Measurements from ENCODE around the gene KIAA2012. TPM values are rescaled to one million over a fixed set of nuclear protein-coding genes. Genes with fewer than 3 reads are reported as not detected.

Gene KIAA2012
- polyA plus RNA-seq, 2 donors, result not detected

DNA sequence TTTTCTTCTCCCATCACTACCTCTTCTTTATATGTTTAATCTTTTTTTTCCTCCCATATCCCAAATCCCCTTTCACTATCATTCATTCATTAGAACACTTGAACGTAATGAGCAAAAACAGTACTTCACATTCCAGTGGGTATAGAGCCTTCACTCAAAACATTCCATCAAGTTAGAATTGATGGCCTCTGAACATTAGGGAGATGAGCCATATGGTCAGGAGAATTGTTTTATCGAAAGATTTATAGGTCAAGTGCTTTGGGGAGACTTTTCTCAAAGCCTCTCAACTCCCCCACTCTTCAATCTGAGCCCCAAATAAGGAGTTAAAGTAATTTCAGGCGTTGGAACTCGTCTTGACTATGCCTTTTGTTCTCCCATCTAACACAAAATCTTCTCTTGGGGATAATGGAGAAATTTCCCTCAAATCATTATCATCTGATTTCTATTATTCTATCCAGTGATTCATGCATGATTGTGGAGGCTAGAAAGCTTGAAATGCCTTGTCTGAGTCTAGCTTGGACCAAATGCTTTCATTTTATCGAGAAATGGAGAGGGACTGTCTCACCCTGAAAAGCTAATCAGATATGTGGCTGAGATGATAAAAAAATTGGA is 79.2 kb downstream of the KIAA2012 start:
- Histone ChIP-seq H3K27me3 (ENCODE audit: control insufficient read depth in 1 of 2, insufficient read depth in 2 of 2, low read length in 2 of 2) (no peaks in the 10 kb centered on the region), H3K4me1 (ENCODE audit: control insufficient read depth in 2 of 2, insufficient read depth in 2 of 2, low read length in 1 of 2) (peaks cover 0 to 4% of the 10 kb centered on the region in 2 donors), H3K27ac (ENCODE audit: low read depth in 2 of 2, low read length in 1 of 2) (no peak overlapping the region), H3K9me3 (ENCODE audit: control insufficient read depth in 2 of 2, insufficient read depth in 1 of 2, low read depth in 1 of 2, low read length in 1 of 2) (no peaks in the 10 kb centered on the region), H3K4me3 (ENCODE audit: low read depth in 1 of 2, low read length in 2 of 2) (no peak overlapping the region), H3K36me3 (ENCODE audit: control insufficient read depth in 2 of 2, insufficient read depth in 2 of 2, low read length in 1 of 2) (no peaks in the 10 kb centered on the region)
- 55 to 59% methylated on average over 5 of the region's 5 CpGs for WGBS, 2 donors

DNA sequence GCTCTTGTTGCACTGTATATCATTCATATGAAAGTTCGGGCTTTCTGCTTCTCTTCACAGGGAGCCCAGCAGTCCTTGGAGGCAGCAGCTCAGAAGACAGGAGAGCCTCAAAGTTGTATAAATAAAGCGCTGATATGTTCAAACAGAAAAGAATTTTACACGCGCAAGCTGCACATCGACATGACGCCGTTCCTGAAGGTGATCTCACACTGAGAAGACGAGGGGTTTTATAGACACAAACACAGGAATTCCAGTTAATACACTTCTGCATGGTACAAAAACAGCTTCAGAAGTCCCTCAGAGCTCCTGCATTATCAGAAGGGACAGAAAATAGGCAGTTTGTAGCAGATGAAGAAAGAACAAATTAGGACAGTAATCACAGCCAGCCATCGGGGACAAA is 81.6 kb downstream of the KIAA2012 start:
- Histone ChIP-seq H3K9me3 (ENCODE audit: control insufficient read depth in 2 of 2, insufficient read depth in 1 of 2, low read depth in 1 of 2, low read length in 1 of 2) (no peaks in the 10 kb centered on the region), H3K4me1 (ENCODE audit: control insufficient read depth in 2 of 2, insufficient read depth in 2 of 2, low read length in 1 of 2) (no peaks in the 10 kb centered on the region), H3K4me3 (ENCODE audit: low read depth in 1 of 2, low read length in 2 of 2) (no peak overlapping the region), H3K27ac (ENCODE audit: low read depth in 2 of 2, low read length in 1 of 2) (no peak overlapping the region), H3K27me3 (ENCODE audit: control insufficient read depth in 1 of 2, insufficient read depth in 2 of 2, low read length in 2 of 2) (no peaks in the 10 kb centered on the region), H3K36me3 (ENCODE audit: control insufficient read depth in 2 of 2, insufficient read depth in 2 of 2, low read length in 1 of 2) (no peaks in the 10 kb centered on the region)
- 69 to 70% methylated on average over 9 of the region's 9 CpGs for WGBS, 2 donors

DNA sequence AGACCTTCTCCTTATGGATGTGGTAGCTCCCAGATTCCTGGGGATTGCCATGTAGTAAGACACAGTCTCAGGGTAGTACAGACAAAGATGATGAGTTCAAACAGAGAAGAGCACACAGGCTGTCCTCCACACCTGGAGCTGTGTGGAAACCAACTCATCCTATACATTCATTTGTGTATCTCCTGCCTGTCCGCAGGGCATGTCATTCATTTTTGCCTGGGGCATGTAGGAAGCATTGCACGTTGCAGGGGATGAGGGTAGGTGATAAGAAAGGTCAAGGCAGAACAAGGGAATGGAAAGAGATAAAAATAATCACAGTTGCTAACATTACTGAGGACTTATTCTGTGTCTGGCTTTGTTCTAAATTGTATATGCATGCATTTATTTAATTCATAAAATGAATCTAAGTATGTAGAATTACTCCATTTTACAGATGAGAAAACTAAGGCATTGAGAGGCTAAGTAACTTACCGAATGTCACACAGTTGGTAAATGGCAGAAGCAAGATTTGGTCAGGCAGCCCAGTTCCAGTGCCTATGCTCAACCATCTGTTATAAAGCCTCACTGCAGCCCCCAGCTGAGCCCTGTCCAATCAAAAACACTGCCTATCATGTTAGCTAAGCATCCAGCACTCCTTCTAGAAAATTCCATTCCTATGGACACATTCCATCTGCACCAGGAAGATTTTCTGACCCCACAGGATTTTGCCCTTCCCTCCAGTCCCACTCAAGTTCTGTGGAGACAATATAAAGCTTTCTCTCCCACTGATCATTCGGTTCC is 84.3 kb downstream of the KIAA2012 start:
- H3K36me3 ChIP-seq (ENCODE audit: control insufficient read depth in 2 of 2, insufficient read depth in 2 of 2, low read length in 1 of 2), result no peaks in the 10 kb centered on the region
- no peaks in the 10 kb centered on the region for H3K4me1 ChIP-seq (ENCODE audit: control insufficient read depth in 2 of 2, insufficient read depth in 2 of 2, low read length in 1 of 2)
- no peak overlapping the region for H3K27ac ChIP-seq (ENCODE audit: low read depth in 2 of 2, low read length in 1 of 2)
- WGBS, 2 donors, result 73 to 78% methylated on average over 4 of the region's 4 CpGs
- H3K4me3 ChIP-seq (ENCODE audit: low read depth in 1 of 2, low read length in 2 of 2), result no peak overlapping the region
- no peaks in the 10 kb centered on the region for H3K27me3 ChIP-seq (ENCODE audit: control insufficient read depth in 1 of 2, insufficient read depth in 2 of 2, low read length in 2 of 2)
- H3K9me3 ChIP-seq (ENCODE audit: control insufficient read depth in 2 of 2, insufficient read depth in 1 of 2, low read depth in 1 of 2, low read length in 1 of 2), result no peaks in the 10 kb centered on the region

DNA sequence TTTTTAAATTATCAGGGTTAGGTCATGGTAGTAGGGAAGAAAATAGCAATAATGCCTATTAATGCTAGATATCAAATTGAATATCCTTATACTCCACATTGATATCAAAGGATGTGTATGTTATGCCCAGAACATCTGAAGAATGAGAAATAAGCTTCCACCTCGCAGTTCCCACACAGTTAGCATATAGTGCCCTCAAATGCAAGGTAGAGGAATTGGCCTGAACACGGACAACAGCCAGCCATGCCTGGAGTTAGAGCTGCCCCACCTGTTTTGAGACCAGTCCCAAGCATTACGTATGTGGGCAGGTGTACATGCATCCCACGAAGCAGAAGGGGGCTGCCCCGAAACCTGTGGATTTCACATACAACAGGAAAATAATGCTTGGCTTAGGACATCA is 85.7 kb downstream of the KIAA2012 start:
- Histone ChIP-seq H3K36me3 (ENCODE audit: control insufficient read depth in 2 of 2, insufficient read depth in 2 of 2, low read length in 1 of 2) (no peaks in the 10 kb centered on the region), H3K27ac (ENCODE audit: low read depth in 2 of 2, low read length in 1 of 2) (no peak overlapping the region), H3K9me3 (ENCODE audit: control insufficient read depth in 2 of 2, insufficient read depth in 1 of 2, low read depth in 1 of 2, low read length in 1 of 2) (no peaks in the 10 kb centered on the region), H3K4me1 (ENCODE audit: control insufficient read depth in 2 of 2, insufficient read depth in 2 of 2, low read length in 1 of 2) (no peaks in the 10 kb centered on the region), H3K4me3 (ENCODE audit: low read depth in 1 of 2, low read length in 2 of 2) (no peak overlapping the region), H3K27me3 (ENCODE audit: control insufficient read depth in 1 of 2, insufficient read depth in 2 of 2, low read length in 2 of 2) (no peaks in the 10 kb centered on the region)
- 47 to 57% methylated on average over 5 of the region's 5 CpGs for WGBS, 2 donors

DNA sequence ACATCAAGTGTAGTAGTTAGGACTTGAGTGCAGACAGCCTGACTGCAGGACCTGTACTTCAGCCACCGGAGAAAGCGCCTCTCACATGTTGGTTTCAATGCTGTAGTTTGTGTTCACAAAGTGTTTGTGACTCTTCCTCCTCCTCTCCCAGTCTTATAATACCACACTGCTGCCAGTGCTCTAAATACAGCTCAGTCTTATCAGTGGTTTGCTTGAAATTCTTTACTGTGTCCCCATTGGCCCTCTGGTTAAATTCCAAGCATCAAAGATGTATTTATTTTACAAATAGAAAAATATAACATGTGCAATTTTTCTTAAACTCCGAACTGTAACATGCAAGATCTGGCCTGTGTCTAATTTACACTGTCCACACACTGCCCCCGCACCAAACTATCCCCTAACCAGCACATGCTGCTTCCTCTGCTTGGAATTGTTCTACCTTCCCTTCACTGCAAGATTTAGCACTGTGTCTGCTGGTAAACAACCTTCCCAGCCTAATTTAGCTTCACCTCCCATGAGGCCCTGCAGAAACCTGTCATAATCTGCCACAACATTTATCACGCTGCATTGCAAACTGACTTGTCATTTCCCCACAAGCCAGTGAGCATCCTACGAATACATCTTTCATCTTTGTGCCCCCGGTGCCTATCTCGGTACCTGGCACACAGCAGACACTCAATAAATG is 88.2 kb downstream of the KIAA2012 start:
- Histone ChIP-seq H3K4me1 (ENCODE audit: control insufficient read depth in 2 of 2, insufficient read depth in 2 of 2, low read length in 1 of 2) (no peaks in the 10 kb centered on the region), H3K4me3 (ENCODE audit: low read depth in 1 of 2, low read length in 2 of 2) (no peak overlapping the region), H3K27ac (ENCODE audit: low read depth in 2 of 2, low read length in 1 of 2) (no peak overlapping the region), H3K27me3 (ENCODE audit: control insufficient read depth in 1 of 2, insufficient read depth in 2 of 2, low read length in 2 of 2) (no peaks in the 10 kb centered on the region), H3K36me3 (ENCODE audit: control insufficient read depth in 2 of 2, insufficient read depth in 2 of 2, low read length in 1 of 2) (no peaks in the 10 kb centered on the region), H3K9me3 (ENCODE audit: control insufficient read depth in 2 of 2, insufficient read depth in 1 of 2, low read depth in 1 of 2, low read length in 1 of 2) (no peaks in the 10 kb centered on the region)
- WGBS, 2 donors, result 68% methylated on average over 8 of the region's 8 CpGs

DNA sequence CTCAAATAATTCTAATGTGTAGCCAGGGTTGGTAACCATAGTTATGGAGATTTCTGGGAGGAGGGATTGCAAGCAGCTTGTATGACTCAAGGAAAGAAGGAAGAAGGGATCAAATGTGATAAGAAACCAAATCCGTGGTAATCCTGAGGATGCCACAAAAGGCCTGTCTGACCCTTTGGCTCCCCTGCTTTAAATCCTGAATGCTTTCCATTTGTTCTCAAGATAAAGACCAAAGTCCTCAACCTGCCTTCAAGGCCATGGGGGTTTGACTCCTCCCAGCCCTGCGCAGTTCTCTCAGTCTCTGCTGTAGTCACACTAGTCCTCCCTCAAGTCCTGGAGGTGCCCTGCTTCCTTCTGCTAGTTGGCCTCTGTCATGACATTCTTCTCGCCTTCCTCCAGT is 91.4 kb downstream of the KIAA2012 start:
- 73 to 79% methylated on average over 3 of the region's 3 CpGs for WGBS, 2 donors
- Histone ChIP-seq H3K4me1 (ENCODE audit: control insufficient read depth in 2 of 2, insufficient read depth in 2 of 2, low read length in 1 of 2) (no peaks in the 10 kb centered on the region), H3K9me3 (ENCODE audit: control insufficient read depth in 2 of 2, insufficient read depth in 1 of 2, low read depth in 1 of 2, low read length in 1 of 2) (no peaks in the 10 kb centered on the region), H3K4me3 (ENCODE audit: low read depth in 1 of 2, low read length in 2 of 2) (no peak overlapping the region), H3K36me3 (ENCODE audit: control insufficient read depth in 2 of 2, insufficient read depth in 2 of 2, low read length in 1 of 2) (no peaks in the 10 kb centered on the region), H3K27me3 (ENCODE audit: control insufficient read depth in 1 of 2, insufficient read depth in 2 of 2, low read length in 2 of 2) (no peaks in the 10 kb centered on the region), H3K27ac (ENCODE audit: low read depth in 2 of 2, low read length in 1 of 2) (no peak overlapping the region)

DNA sequence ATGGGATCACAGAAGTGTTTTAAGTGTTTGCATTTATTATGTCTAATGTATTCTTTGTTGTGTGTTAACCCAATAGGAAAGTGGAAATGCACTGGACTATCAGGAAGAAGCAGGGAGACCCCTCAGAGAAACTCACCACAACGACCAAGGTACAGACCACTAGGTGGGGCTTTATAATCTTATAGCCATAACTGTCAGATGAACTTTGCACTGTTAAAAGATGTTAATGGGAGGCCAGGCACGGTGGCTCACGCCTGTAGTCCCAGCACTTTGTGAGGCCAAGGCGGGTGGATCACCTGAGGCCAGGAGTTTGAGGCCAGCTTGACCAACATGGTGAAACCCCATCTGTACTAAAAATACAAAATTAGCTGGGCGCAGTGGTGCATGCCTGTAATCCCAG is 92.2 kb downstream of the KIAA2012 start:
- Histone ChIP-seq H3K4me3 (ENCODE audit: low read depth in 1 of 2, low read length in 2 of 2) (no peak overlapping the region), H3K4me1 (ENCODE audit: control insufficient read depth in 2 of 2, insufficient read depth in 2 of 2, low read length in 1 of 2) (no peaks in the 10 kb centered on the region), H3K27ac (ENCODE audit: low read depth in 2 of 2, low read length in 1 of 2) (no peak overlapping the region), H3K27me3 (ENCODE audit: control insufficient read depth in 1 of 2, insufficient read depth in 2 of 2, low read length in 2 of 2) (no peaks in the 10 kb centered on the region), H3K36me3 (ENCODE audit: control insufficient read depth in 2 of 2, insufficient read depth in 2 of 2, low read length in 1 of 2) (no peaks in the 10 kb centered on the region), H3K9me3 (ENCODE audit: control insufficient read depth in 2 of 2, insufficient read depth in 1 of 2, low read depth in 1 of 2, low read length in 1 of 2) (no peaks in the 10 kb centered on the region)
- WGBS, 2 donors, result 72 to 85% methylated on average over 5 of the region's 5 CpGs

DNA sequence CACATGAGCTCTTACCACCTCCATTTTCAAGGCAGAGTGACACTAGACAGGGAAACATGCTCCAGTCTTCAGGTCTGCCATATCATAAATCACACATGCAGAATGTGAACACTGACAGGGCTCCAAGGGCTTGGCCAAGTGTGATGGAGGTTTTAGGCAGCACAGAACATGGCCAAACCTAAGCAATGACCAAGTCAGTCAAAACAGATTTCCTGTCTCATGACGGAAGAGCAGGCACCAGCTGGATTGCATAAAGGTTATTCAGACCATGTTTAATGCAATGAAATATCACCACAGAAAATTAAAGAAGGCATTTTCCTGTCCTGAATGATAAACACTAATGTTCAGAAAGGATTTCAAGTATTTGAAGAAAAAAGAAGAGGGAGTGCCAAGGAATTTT is 92.9 kb downstream of the KIAA2012 start:
- no peak overlapping the region for H3K4me3 ChIP-seq (ENCODE audit: low read depth in 1 of 2, low read length in 2 of 2)
- H3K4me1 ChIP-seq (ENCODE audit: control insufficient read depth in 2 of 2, insufficient read depth in 2 of 2, low read length in 1 of 2), result no peaks in the 10 kb centered on the region
- WGBS, 2 donors, result 58 to 66% methylated on average over 1 of the region's 1 CpG
- H3K36me3 ChIP-seq (ENCODE audit: control insufficient read depth in 2 of 2, insufficient read depth in 2 of 2, low read length in 1 of 2), result no peaks in the 10 kb centered on the region
- no peaks in the 10 kb centered on the region for H3K9me3 ChIP-seq (ENCODE audit: control insufficient read depth in 2 of 2, insufficient read depth in 1 of 2, low read depth in 1 of 2, low read length in 1 of 2)
- H3K27ac ChIP-seq (ENCODE audit: low read depth in 2 of 2, low read length in 1 of 2), result no peak overlapping the region
- H3K27me3 ChIP-seq (ENCODE audit: control insufficient read depth in 1 of 2, insufficient read depth in 2 of 2, low read length in 2 of 2), result no peaks in the 10 kb centered on the region

DNA sequence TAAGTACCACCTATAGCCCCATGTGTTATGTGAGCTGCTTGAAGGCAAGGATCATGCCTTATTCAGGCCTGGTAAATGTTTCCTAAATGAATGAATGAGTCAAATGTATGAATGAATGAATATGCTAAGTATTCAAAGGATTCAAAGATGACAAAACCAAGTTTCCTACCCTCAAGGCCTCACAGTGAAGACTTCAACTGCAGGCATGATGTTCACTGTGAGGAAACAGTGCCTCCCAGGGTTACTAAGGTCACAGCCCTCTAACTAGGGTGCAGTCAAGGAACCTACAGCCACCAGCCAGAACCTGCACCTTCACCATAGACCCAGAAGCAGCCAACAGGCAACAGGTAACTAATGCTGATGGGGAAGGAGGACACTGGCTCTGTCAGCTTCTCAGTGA is 96.1 kb downstream of the KIAA2012 start:
- H3K4me3 ChIP-seq (ENCODE audit: low read depth in 1 of 2, low read length in 2 of 2), result no peak overlapping the region
- peaks cover 0 to 2% of the 10 kb centered on the region in 2 donors for H3K4me1 ChIP-seq (ENCODE audit: control insufficient read depth in 2 of 2, insufficient read depth in 2 of 2, low read length in 1 of 2)
- no peaks in the 10 kb centered on the region for H3K36me3 ChIP-seq (ENCODE audit: control insufficient read depth in 2 of 2, insufficient read depth in 2 of 2, low read length in 1 of 2)
- H3K9me3 ChIP-seq (ENCODE audit: control insufficient read depth in 2 of 2, insufficient read depth in 1 of 2, low read depth in 1 of 2, low read length in 1 of 2), result no peaks in the 10 kb centered on the region
- no peak overlapping the region for H3K27ac ChIP-seq (ENCODE audit: low read depth in 2 of 2, low read length in 1 of 2)
- no peaks in the 10 kb centered on the region for H3K27me3 ChIP-seq (ENCODE audit: control insufficient read depth in 1 of 2, insufficient read depth in 2 of 2, low read length in 2 of 2)

Data from esophagus (tissue), 2 donors.